Panc1 (cell line): ENCODE data around the gene PFKL. TPM values are rescaled to one million over a fixed set of nuclear protein-coding genes. Genes with fewer than 3 reads are reported as not detected.

ENCODE experiments used
- ATAC-seq: fragments of 200-7000 bp; cut with Tn5 transposase; 2 replicates; pipeline ENCODE4 v1.9.1; 2020; ENCODE audit warnings: mild to moderate bottlenecking, moderate library complexity
- BruUV-seq: library from RNA; stranded (reverse); fragments of 400-500 nt; replicated peaks from 2 replicates; lab custom pipeline; 2021; lab: Mats Ljungman, UMichigan
- CTCF ChIA-PET: fragments of 300-600 bp; sonication (Branson Sonifier 250); formaldehyde crosslinking; loops from one replicate; lab custom pipeline; 2022; ENCODE audit warnings: antibody characterized with exemption; lab: Charles Lee
- POLR2A ChIA-PET: fragments of 300-600 bp; sonication (Branson Sonifier 250); formaldehyde crosslinking; loops from one replicate; lab custom pipeline; 2022; ENCODE audit warnings: antibody characterized with exemption; lab: Charles Lee
- DNase-seq: peaks from one replicate; pipeline ENCODE4 v3.0.0-alpha.2; 2010; ENCODE audit warnings: low read depth, low spot score
- H3K27ac ChIP-seq: 2 replicates; pipeline ENCODE4 v1.5.1; 2011; ENCODE audit warnings: mild to moderate bottlenecking, low read length, inconsistent platforms
- H3K27me3 ChIP-seq: fragments of 200-500 bp; sonication (Bioruptor generic); 2 replicates; pipeline ENCODE4 v1.6.0; 2014; ENCODE audit warnings: low read length, inconsistent platforms; ENCODE audit not compliant: control insufficient read depth, insufficient read depth
- H3K36me3 ChIP-seq: fragments of 200-500 bp; sonication (Bioruptor generic); 2 replicates; pipeline ENCODE4 v1.5.1; 2014; ENCODE audit warnings: inconsistent platforms, mild to moderate bottlenecking, low read length, moderate library complexity; ENCODE audit not compliant: control insufficient read depth, insufficient read depth
- H3K4me1 ChIP-seq: 2 replicates; pipeline ENCODE4 v1.5.1; 2011; ENCODE audit warnings: inconsistent platforms, mild to moderate bottlenecking, low read length, moderate library complexity; ENCODE audit not compliant: control insufficient read depth, insufficient read depth
- H3K4me3 ChIP-seq, 2 experiments: 2 replicates each; pipeline ENCODE4 v1.5.1; 2011 to 2012; ENCODE audit warnings: low read depth in 2 of 2, low read length in 2 of 2, mild to moderate bottlenecking in 2 of 2, inconsistent platforms in 1 of 2, moderate library complexity in 1 of 2
- H3K9me3 ChIP-seq: fragments of 200-500 bp; sonication (Bioruptor generic); 2 replicates; pipeline ENCODE4 v1.5.1; 2014; ENCODE audit warnings: low read depth, mild to moderate bottlenecking, inconsistent platforms, low read length, moderate library complexity; ENCODE audit not compliant: control insufficient read depth, insufficient read depth
- POLR2AphosphoS5 ChIP-seq: IDR thresholded peaks from 2 replicates; pipeline ENCODE4 v1.6.1; 2012; ENCODE audit warnings: mild to moderate bottlenecking, low read depth, low read length, moderate library complexity
- SIN3A ChIP-seq: IDR thresholded peaks from 2 replicates; pipeline ENCODE4 v1.6.1; 2012; ENCODE audit warnings: low read depth, mild to moderate bottlenecking, low read length, moderate library complexity, borderline replicate concordance; ENCODE audit not compliant: insufficient read depth
- TCF7L2 ChIP-seq: IDR thresholded peaks from 2 replicates; pipeline ENCODE4 v1.6.1; 2011; ENCODE audit warnings: mild to moderate bottlenecking, low read depth, low read length, inconsistent platforms
- in situ Hi-C: cut with HindIII; loops from 2 replicates; pipeline ENCODE4 v1.10.0; 2016; ENCODE audit warnings: low sequenced_read_pairs, low pct_unique_long_range_greater_than_20kb
- intact Hi-C: fragments of 100-400 bp; cut with micrococcal nuclease; formaldehyde crosslinking; loops from one replicate; pipeline ENCODE4 v1.10.0; 2022; ENCODE audit not compliant: unreplicated experiment
- total RNA-seq: library from RNA; stranded (reverse); gene quantifications from one replicate; pipeline ENCODE4 v1.2.1, GENCODE V29; 2021; ENCODE audit not compliant: unreplicated experiment
- TF ChIP-seq, protein P1 (sequence below): fragments of 450-650 bp; IDR thresholded peaks from 2 replicates; pipeline ENCODE4 v1.5.1; 2017; ENCODE audit warnings: mild to moderate bottlenecking
- TF ChIP-seq, protein P2 (sequence below), 2 experiments: IDR thresholded peaks; 2 replicates each; pipeline ENCODE4 v1.6.1; 2011 to 2012; ENCODE audit warnings: low read depth in 2 of 2, control low read depth in 1 of 2, low read length in 1 of 2, mild to moderate bottlenecking in 1 of 2, moderate library complexity in 1 of 2; ENCODE audit not compliant: insufficient read depth in 1 of 2

PFKL gene
- total RNA-seq, 1 experiment from 2014 or later: 70.1 TPM

- no peaks in the 10 kb centered on the region for H3K9me3 ChIP-seq
- H3K36me3 ChIP-seq: no peaks in the 10 kb centered on the region
- TF ChIP-seq, protein P1, sequence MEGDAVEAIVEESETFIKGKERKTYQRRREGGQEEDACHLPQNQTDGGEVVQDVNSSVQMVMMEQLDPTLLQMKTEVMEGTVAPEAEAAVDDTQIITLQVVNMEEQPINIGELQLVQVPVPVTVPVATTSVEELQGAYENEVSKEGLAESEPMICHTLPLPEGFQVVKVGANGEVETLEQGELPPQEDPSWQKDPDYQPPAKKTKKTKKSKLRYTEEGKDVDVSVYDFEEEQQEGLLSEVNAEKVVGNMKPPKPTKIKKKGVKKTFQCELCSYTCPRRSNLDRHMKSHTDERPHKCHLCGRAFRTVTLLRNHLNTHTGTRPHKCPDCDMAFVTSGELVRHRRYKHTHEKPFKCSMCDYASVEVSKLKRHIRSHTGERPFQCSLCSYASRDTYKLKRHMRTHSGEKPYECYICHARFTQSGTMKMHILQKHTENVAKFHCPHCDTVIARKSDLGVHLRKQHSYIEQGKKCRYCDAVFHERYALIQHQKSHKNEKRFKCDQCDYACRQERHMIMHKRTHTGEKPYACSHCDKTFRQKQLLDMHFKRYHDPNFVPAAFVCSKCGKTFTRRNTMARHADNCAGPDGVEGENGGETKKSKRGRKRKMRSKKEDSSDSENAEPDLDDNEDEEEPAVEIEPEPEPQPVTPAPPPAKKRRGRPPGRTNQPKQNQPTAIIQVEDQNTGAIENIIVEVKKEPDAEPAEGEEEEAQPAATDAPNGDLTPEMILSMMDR: no peak
- TF ChIP-seq SIN3A (no peak), POLR2AphosphoS5 (no peak), TCF7L2 (no peak)
- TF ChIP-seq, protein P2, sequence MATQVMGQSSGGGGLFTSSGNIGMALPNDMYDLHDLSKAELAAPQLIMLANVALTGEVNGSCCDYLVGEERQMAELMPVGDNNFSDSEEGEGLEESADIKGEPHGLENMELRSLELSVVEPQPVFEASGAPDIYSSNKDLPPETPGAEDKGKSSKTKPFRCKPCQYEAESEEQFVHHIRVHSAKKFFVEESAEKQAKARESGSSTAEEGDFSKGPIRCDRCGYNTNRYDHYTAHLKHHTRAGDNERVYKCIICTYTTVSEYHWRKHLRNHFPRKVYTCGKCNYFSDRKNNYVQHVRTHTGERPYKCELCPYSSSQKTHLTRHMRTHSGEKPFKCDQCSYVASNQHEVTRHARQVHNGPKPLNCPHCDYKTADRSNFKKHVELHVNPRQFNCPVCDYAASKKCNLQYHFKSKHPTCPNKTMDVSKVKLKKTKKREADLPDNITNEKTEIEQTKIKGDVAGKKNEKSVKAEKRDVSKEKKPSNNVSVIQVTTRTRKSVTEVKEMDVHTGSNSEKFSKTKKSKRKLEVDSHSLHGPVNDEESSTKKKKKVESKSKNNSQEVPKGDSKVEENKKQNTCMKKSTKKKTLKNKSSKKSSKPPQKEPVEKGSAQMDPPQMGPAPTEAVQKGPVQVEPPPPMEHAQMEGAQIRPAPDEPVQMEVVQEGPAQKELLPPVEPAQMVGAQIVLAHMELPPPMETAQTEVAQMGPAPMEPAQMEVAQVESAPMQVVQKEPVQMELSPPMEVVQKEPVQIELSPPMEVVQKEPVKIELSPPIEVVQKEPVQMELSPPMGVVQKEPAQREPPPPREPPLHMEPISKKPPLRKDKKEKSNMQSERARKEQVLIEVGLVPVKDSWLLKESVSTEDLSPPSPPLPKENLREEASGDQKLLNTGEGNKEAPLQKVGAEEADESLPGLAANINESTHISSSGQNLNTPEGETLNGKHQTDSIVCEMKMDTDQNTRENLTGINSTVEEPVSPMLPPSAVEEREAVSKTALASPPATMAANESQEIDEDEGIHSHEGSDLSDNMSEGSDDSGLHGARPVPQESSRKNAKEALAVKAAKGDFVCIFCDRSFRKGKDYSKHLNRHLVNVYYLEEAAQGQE (IDR thresholded peaks at IDR 0.05; ENCODE audit: insufficient read depth in 1 of 2, low read depth in 2 of 2, low read length in 1 of 2): no peak
- in situ Hi-C loops: no loop called here
- no peaks in the 10 kb centered on the region for H3K27me3 ChIP-seq
- DNase-seq: no peak
- intact Hi-C loops: no loop called here
- no TSS peak for BruUV-seq
- H3K4me1 ChIP-seq: no peaks in the 10 kb centered on the region
- POLR2A ChIA-PET: no interaction called here
- no peak overlapping the region for H3K27ac ChIP-seq
- H3K4me3 ChIP-seq: no peak overlapping the region
- CTCF ChIA-PET: no interaction called here
- ATAC-seq: no peak
These were observed 65.6 kb downstream of the PFKL start for GRCh38 chr21:44365251-44365966.

- intact Hi-C loops (no loop called here), in situ Hi-C loops (no loop called here)
- Histone ChIP-seq H3K4me3 (no peak overlapping the region), H3K27ac (no peak overlapping the region), H3K9me3 (no peaks in the 10 kb centered on the region), H3K4me1 (no peaks in the 10 kb centered on the region), H3K36me3 (no peaks in the 10 kb centered on the region), H3K27me3 (no peaks in the 10 kb centered on the region)
- CTCF ChIA-PET: no interaction called here
- POLR2A ChIA-PET: no interaction called here
- DNase-seq (no peak), ATAC-seq (no peak)
- TF ChIP-seq, protein P2 (IDR thresholded peaks at IDR 0.05; ENCODE audit: insufficient read depth in 1 of 2, low read depth in 2 of 2, low read length in 1 of 2): no peak
- TF ChIP-seq POLR2AphosphoS5: no peak
- no peak for TF ChIP-seq TCF7L2
- no peak for TF ChIP-seq SIN3A
- TF ChIP-seq, protein P1: no peak
- BruUV-seq: no TSS peak
These were observed 66.2 kb downstream of the PFKL start for GRCh38 chr21:44365967-44366585.
